ENCODE data around the gene NF1.

The NF1 gene

GRCh38 chr17:31417051-31417792 lies 322.4 kb downstream of the NF1 start:
- TF ChIP-seq EZH2phosphoT487 (conservative IDR thresholded peaks at IDR 0.05; ENCODE audit: low read length) (no peak), CTCF (IDR thresholded peaks at IDR 0.05; ENCODE audit: insufficient read depth, low read length, poor library complexity, severe bottlenecking) (no peak)
- Histone ChIP-seq H3K9me3 (ENCODE audit: insufficient read depth, low read length) (no peaks in the 10 kb centered on the region), H4K20me1 (ENCODE audit: low read depth, low read length) (no peaks in the 10 kb centered on the region), H2AFZ (ENCODE audit: low read depth, low read length, severe bottlenecking) (no peak overlapping the region), H3K79me2 (ENCODE audit: insufficient read depth, low read length) (no peaks in the 10 kb centered on the region), H3K9me2 (replicated peaks; ENCODE audit: insufficient read depth, low read length) (no peaks in the 10 kb centered on the region), H3K4me3 (ENCODE audit: insufficient read depth, low read length, poor library complexity, severe bottlenecking) (no peak overlapping the region), H3K4me2 (ENCODE audit: low read depth, low read length, poor library complexity, severe bottlenecking) (no peak overlapping the region), H3F3A (ENCODE audit: insufficient read depth) (no peaks in the 10 kb centered on the region), H3K27ac (ENCODE audit: low read depth, low read length) (no peak overlapping the region), H3K27me3 (ENCODE audit: low read length) (no peaks in the 10 kb centered on the region), H3K9ac (ENCODE audit: low read length) (no peak overlapping the region), H3K36me3 (ENCODE audit: low read length) (no peaks in the 10 kb centered on the region)

GRCh38 chr17:31418773-31419350 lies 324.1 kb downstream of the NF1 start:
- TF ChIP-seq CTCF (IDR thresholded peaks at IDR 0.05; ENCODE audit: insufficient read depth, low read length, poor library complexity, severe bottlenecking) (no peak), EZH2phosphoT487 (conservative IDR thresholded peaks at IDR 0.05; ENCODE audit: low read length) (no peak)
- H3K4me2 ChIP-seq (ENCODE audit: low read depth, low read length, poor library complexity, severe bottlenecking), result no peak overlapping the region
- no peaks in the 10 kb centered on the region for H4K20me1 ChIP-seq (ENCODE audit: low read depth, low read length)

GRCh38 chr17:31422443-31422842 lies 327.7 kb downstream of the NF1 start:
- Histone ChIP-seq H3K4me3 (ENCODE audit: insufficient read depth, low read length, poor library complexity, severe bottlenecking) (no peak overlapping the region), H4K20me1 (ENCODE audit: low read depth, low read length) (no peaks in the 10 kb centered on the region), H3K27me3 (ENCODE audit: low read length) (no peaks in the 10 kb centered on the region), H3K9ac (ENCODE audit: low read length) (no peak overlapping the region), H3K27ac (ENCODE audit: low read depth, low read length) (no peak overlapping the region), H3K9me3 (ENCODE audit: insufficient read depth, low read length) (no peaks in the 10 kb centered on the region), H3K9me2 (replicated peaks; ENCODE audit: insufficient read depth, low read length) (no peaks in the 10 kb centered on the region), H2AFZ (ENCODE audit: low read depth, low read length, severe bottlenecking) (no peak overlapping the region), H3K79me2 (ENCODE audit: insufficient read depth, low read length) (no peaks in the 10 kb centered on the region), H3K4me2 (ENCODE audit: low read depth, low read length, poor library complexity, severe bottlenecking) (no peak overlapping the region), H3F3A (ENCODE audit: insufficient read depth) (no peaks in the 10 kb centered on the region), H3K36me3 (ENCODE audit: low read length) (no peaks in the 10 kb centered on the region)
- TF ChIP-seq EZH2phosphoT487 (conservative IDR thresholded peaks at IDR 0.05; ENCODE audit: low read length) (no peak), CTCF (IDR thresholded peaks at IDR 0.05; ENCODE audit: insufficient read depth, low read length, poor library complexity, severe bottlenecking) (no peak)

More at GRCh38 chr17:31418773-31419350, 324.1 kb downstream of the NF1 start:
- no peaks in the 10 kb centered on the region for H3K79me2 ChIP-seq (ENCODE audit: insufficient read depth, low read length)
- no peaks in the 10 kb centered on the region for H3F3A ChIP-seq (ENCODE audit: insufficient read depth)
- no peaks in the 10 kb centered on the region for H3K27me3 ChIP-seq (ENCODE audit: low read length)
- no peak overlapping the region for H3K9ac ChIP-seq (ENCODE audit: low read length)
- H2AFZ ChIP-seq (ENCODE audit: low read depth, low read length, severe bottlenecking), result no peak overlapping the region
- H3K4me3 ChIP-seq (ENCODE audit: insufficient read depth, low read length, poor library complexity, severe bottlenecking), result no peak overlapping the region
- no peaks in the 10 kb centered on the region for H3K36me3 ChIP-seq (ENCODE audit: low read length)
- no peaks in the 10 kb centered on the region for H3K9me3 ChIP-seq (ENCODE audit: insufficient read depth, low read length)
- H3K27ac ChIP-seq (ENCODE audit: low read depth, low read length), result no peak overlapping the region
- H3K9me2 ChIP-seq (replicated peaks; ENCODE audit: insufficient read depth, low read length), result no peaks in the 10 kb centered on the region

All from SU-DHL-6 (cell line).